ENCODE measurements around the gene TULP1.

TULP1 gene

DNA sequence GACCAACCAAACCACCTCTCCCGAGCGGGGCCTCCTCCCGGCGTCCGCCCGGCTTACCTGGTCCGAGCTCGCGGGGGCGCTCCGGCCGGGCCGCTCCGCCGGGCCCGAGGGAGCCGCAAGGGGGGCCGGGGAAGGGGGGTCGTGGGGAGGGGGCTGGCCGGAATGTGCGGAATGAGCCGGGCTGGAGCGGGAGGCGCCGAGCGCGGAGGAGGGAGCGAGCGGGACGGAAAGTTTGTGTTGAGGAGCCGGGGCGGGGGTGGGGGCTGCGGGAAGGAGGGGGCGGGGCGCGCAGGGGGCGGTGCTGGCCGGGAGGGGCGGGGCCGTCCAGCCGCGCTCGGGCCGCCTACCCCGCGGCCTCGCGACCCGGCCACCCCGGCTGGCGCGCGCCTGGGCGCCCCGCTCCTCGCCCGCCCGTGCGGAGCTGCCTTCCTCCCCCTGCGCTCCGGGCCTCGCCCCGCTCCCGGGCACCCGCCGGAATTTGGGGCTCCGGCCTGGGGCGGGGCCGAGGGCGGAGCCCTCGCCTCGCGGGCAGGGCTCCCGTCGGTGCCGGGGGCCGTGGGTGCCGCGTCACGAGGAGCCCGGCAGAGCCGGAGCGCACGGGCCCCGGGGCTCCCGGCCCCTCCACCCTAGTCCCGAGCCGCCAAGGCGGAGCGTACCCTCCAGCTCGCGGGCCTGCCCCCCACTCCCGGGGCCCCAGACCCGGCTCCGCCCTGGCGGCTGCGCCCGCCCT lies 15.7 kb downstream of the TULP1 start, which contains the start of gene TEAD3:
Gene TEAD3 (minus strand): TSS at position 239 of the 730 bp plus-strand sequence.
- DNase-seq (ENCODE audit: low spot score) = peak; percentile 22

GRCh38 chr6:35496036-35496840 lies 16.5 kb downstream of the TULP1 start:
- no peak for DNase-seq (ENCODE audit: low spot score)

- no peak for DNase-seq (ENCODE audit: low spot score)
Observed at GRCh38 chr6:35495258-35496035, 17.2 kb downstream of the TULP1 start.

GRCh38 chr6:35494161-35494563 lies 18.5 kb downstream of the TULP1 start:
- no peak for DNase-seq (ENCODE audit: low spot score)

GRCh38 chr6:35493307-35493983 lies 19.3 kb downstream of the TULP1 start:
- no peak for DNase-seq (ENCODE audit: low spot score)

DNA sequence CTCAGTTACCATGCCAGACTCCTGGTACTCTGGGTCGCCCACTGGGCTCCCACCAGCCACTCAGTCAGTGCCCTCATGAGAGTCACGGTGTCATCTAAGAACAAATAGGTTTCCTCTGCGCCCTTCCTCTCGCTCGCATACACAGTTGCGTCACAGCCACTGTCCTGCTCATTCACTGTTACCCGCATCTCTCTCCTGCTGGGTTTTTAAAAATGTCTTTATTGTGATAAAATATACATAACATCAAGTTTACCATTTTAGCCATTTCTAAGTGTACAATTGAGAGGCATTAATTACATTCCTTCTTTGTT lies 19.8 kb downstream of the TULP1 start:
- no peak for DNase-seq (ENCODE audit: low spot score)

GRCh38 chr6:35492258-35492973 lies 20.3 kb downstream of the TULP1 start:
- DNase-seq (ENCODE audit: low spot score) = no peak

- DNase-seq (ENCODE audit: low spot score) = no peak
Observed at GRCh38 chr6:35491558-35492257, 21.0 kb downstream of the TULP1 start.

DNA sequence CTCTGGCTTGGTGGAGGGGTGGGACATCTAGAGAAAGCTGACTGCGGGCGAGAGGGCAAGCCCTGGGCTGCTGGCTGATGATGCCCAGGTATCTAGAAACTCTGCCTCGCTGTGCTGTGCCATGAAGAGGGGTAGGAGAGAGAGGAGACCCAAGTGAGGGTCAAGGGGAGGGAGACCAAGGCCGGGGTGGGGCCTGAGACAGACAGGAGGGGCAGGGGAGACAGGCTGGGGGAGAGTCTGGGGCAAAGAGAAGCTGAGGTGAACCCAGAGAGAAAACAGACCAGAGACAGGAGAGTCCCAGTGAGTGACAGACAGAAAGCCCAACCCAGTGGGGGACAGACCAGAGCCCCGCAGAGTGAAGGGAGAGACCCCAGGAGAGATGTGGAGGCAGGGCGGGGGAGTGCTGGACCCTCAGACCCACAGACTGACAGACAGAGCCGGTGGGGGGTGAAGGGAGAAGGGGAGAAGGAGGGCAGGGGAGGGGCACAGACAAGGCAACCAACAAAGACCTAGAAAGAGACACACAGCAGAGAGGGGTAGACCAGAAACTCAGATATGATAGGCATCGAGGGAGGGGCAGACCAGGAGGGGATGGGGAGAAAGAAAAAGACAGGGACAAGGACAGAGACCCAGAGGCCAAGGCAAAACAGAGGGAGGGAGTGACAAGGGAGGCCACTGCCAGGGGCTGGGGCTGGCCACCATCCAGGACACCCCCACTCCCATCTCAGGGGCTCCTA lies 21.7 kb downstream of the TULP1 start:
- no peak for DNase-seq (ENCODE audit: low spot score)

- no peak for DNase-seq (ENCODE audit: low spot score)
Observed at GRCh38 chr6:35489995-35490791, 22.5 kb downstream of the TULP1 start.

DNA sequence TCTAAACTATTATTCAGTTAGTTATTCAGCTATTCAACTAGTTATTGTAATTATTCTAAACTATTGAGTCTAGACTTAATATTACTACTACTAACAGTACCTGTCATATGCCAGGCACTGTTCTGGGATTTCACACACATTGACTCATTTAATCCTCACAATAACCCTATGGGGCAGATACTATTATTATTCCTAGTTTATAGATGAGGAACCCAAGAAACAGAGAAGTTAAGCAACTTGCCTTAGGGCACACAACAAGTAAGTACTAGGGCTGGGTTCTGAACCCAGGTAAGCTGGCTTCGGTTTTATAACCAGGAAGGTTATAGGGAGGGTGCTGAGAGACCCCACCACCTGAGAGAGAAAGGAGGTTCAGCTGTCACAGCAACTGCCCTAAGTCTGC lies 23.6 kb downstream of the TULP1 start:
- no peak for DNase-seq (ENCODE audit: low spot score)

GRCh38 chr6:35488517-35488862 lies 24.2 kb downstream of the TULP1 start:
- no peak for DNase-seq (ENCODE audit: low spot score)

DNA sequence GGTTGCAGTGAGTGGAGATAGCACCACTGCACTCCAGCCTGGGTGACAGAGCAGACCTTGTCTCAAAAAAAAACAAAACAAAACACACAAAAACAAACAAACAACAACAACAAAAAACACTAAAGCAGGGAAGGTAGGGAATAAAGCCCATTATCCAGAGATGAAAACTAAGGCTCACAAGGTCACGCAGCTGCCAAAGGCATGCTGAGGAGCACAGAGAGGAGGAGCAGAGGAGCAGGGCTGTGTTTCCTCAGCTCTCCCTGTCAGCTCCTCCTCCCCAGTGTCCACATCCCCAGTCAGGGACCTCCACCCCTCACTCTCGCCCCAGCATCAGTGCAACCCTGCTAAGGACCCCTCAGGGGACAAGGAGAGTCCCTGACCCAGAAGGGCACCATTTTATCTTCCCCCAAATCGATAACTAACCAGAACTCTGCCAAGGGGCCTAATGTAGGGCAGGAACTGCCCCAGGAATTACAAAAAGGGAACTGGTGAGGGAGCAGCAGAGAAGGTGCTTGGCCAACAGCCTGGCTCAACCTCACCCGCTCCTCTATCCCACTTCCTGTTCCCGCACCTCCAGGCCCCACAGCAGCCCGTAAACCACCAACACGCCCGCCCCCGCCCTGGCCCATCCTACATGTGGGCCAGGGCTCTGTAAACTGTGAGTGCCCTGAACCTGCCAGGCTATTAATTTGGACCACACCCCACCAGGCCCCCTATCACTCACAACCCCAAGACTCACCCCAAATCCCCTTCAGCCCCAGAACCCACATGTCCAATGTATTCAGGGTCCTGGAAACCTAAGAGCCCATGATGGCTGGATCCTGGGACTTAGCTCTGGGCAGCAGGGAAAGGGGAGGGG lies 24.8 kb downstream of the TULP1 start:
- no peak for DNase-seq (ENCODE audit: low spot score)

DNA sequence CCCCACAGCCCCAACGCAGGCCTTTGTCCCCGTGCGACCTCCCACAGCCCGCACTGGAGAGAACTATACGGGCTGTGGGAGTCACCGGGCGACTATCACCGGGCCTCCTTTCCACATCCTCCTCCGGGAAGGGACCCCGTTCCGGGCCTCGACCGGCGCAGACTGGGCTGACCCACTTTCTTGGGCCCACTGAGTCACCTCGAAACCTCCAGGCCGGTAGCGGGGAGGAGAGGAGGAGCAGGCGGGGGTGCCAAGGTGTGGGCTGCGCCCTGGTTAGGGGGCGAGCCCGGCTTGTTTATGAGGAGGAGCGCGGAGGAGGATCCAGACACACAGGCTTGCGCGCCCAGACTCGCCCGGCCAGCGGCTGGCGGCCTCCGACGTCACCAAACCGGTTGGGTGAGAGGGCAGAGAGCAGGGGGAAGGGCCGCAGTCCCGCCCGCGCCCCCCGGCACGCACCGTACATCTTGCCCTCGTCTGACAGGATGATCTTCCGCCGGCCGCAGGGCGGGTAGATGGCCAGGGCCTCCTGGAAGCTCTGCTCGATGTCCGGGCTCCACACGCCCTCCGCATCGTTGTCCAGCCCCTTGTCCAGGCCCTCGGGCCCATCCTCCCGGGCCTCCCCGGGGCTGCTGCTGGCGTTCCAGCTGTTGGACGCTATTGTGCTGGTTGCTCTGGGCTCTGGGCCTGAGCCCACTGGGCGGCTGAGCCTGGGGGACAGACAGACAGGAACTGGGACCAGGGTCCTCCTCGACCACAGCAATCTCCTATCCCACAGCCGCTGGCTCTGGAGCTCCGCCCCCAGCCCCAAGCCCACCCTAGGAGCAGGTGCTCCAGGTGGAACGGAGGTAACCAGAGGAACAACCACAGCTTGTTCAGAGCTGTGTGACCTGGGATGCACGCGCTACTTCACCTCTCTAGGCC lies 26.4 kb downstream of the TULP1 start:
- DNase-seq (ENCODE audit: low spot score) = no peak

DNA sequence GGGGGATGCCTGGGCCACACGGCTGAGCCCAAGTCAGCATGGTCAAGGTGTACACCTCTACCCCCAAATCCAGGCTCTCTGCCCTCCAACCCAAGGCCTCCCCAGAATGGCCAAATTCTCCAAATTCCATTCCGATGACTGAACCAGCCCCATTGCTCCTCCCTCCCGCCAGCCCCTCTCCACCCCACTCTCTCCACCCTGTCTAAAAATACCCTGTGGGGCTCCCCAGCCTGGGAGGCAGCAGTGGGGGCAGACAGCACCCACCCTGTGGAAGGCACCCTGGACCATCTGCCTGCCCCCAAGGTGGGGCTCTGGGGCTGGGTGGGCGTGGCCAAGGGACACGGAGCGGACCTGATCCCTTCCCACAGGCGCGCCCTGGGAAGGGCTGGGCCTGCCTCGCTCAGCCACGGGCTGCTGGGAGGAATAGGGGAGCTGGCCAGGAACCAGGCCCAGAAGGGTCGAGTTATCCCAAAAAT lies 27.3 kb downstream of the TULP1 start:
- no peak for DNase-seq (ENCODE audit: low spot score)

DNA sequence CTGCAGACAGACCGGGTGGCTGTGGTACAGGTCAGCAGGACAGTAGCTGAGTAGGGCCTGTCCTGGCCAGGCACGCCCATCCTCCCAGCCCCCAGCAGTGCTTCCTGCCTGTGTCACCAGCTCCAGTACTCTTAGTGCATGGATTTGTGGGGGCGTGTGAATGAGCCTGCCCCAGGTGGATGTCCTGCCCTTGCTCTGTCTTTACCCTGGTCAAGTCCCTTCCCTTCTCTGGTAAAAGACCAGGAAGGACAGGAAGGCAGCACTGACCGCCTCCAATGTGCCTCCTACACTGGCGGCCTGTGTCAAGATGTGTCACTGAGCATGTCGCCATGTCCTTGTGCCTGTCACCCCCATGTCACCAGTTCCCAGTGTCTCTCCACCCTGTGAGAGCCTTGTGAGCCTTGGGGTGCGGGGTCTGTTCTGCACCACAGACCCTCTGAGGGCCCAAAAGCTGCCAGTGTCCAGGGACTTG lies 27.7 kb downstream of the TULP1 start:
- DNase-seq (ENCODE audit: low spot score) = no peak
